ENCODE results near the gene TNRC6C.
A peak's percentile ranks its signal among the peaks of the same experiment; 100 is the strongest.

Gene TNRC6C

GRCh38 chr17:78125138-78125913 is 166.8 kb downstream of the TNRC6C start:
- TF ChIP-seq, protein P1, sequence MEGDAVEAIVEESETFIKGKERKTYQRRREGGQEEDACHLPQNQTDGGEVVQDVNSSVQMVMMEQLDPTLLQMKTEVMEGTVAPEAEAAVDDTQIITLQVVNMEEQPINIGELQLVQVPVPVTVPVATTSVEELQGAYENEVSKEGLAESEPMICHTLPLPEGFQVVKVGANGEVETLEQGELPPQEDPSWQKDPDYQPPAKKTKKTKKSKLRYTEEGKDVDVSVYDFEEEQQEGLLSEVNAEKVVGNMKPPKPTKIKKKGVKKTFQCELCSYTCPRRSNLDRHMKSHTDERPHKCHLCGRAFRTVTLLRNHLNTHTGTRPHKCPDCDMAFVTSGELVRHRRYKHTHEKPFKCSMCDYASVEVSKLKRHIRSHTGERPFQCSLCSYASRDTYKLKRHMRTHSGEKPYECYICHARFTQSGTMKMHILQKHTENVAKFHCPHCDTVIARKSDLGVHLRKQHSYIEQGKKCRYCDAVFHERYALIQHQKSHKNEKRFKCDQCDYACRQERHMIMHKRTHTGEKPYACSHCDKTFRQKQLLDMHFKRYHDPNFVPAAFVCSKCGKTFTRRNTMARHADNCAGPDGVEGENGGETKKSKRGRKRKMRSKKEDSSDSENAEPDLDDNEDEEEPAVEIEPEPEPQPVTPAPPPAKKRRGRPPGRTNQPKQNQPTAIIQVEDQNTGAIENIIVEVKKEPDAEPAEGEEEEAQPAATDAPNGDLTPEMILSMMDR (IDR thresholded peaks at IDR 0.05; ENCODE audit: extremely low read depth, missing control alignments) = no peak
- no peak for DNase-seq (ENCODE audit: low spot score)

GRCh38 chr17:78125976-78126894 is 167.7 kb downstream of the TNRC6C start:
- TF ChIP-seq, protein P1 (IDR thresholded peaks at IDR 0.05; ENCODE audit: extremely low read depth, missing control alignments) = no peak
- no peak for DNase-seq (ENCODE audit: low spot score)

GRCh38 chr17:78126895-78127238 is 168.4 kb downstream of the TNRC6C start:
- no peak for DNase-seq (ENCODE audit: low spot score)
- TF ChIP-seq, protein P1 (IDR thresholded peaks at IDR 0.05; ENCODE audit: extremely low read depth, missing control alignments) = no peak

- TF ChIP-seq, protein P1 (IDR thresholded peaks at IDR 0.05; ENCODE audit: extremely low read depth, missing control alignments) = no peak
- peak; percentile 86 for DNase-seq (ENCODE audit: low spot score)
These were observed 168.9 kb downstream of the TNRC6C start for GRCh38 chr17:78127239-78127887.

DNA sequence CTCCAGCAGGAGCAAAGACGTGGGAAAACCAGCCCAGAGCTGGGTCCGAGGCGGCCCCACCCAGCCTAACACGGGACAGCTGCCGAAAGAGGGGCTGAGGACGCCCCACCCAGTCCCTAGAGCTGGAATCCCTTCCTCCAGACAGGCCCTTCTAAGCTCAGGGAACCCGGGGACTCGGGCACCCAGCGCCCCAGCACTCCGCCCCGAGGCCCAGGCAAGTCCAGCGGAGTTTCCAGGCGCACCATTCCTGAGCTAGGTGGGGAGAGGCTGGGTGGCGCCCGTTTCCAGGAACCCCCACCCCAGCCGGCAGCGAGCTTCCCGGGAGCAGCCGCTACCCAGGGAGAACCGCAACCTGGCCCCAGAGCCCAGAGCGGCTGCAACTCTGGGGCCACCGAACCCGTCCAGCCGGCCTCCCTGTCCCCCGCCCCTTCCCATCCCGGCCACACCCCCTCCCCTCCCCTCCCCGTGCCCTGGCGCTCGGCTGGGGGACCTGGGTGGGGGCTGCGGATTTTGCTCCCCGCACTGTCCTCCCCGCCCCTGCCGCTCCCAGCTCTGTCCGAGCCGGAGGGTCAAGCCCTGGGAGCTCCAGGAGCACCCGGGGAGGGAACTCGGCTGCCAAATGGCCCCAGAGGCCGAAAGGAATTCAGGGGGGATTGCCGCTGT is 169.5 kb downstream of the TNRC6C start:
- peak; percentile 54 for DNase-seq (ENCODE audit: low spot score)
- TF ChIP-seq, protein P1 (IDR thresholded peaks at IDR 0.05; ENCODE audit: extremely low read depth, missing control alignments) = no peak

DNA sequence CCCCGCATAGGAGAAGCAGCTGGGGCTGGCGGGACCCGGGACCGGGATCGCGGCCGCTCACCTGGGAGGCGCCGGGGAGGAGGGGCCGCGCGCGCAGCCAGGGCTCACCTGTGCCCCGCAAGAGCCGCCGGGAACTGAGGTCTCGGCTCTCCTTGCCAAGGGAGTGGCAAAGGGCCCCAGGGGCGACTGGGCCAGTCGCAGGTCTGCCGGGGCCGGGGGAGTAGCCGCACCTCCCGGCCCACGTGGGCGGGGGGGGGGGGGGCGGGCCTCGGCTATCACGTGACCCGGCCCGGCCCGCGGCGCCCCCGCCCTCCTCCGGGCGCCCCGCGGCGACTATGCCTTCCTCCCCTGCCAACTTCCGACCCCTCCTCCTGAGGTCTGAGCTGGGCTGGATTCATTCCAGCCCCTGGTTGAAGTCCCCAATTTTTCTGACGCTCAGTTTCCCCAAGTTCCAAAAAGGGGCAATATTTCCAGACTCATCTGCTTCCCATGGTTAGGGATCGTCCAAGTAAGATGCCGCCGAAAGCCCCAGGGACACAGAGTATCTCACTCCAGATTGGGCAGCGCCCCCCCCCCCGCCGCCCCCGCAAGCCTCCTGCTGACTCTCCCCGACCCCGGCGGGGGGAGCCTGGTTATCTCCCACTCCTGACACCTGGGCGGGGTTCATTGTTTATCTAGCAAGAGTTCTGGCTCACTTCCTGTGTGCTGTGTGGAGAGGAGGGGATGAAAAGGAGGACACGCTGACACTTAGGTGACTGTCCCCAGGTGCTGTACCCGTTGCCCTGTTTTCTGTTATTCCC is 170.2 kb downstream of the TNRC6C start, which contains the start of gene TMC6:
TSS of gene TMC6 (minus strand) at position 205 of the 800 bp plus-strand sequence. CDS start 1,923 bp downstream, outside the sequence.
- DNase-seq (ENCODE audit: low spot score) = peak; percentile 94
- TF ChIP-seq, protein P1 (IDR thresholded peaks at IDR 0.05; ENCODE audit: extremely low read depth, missing control alignments) = no peak

Measured in GM20000 (cell line).